SK-N-SH (cell line): ENCODE data around the gene SFT2D3.

Experiments
- FOSL2 ChIP-seq: IDR thresholded peaks from 2 replicates; pipeline ENCODE4 v1.4.0; 2012; ENCODE audit warnings: low read depth, mild to moderate bottlenecking, moderate library complexity, borderline replicate concordance
- JUND ChIP-seq: IDR thresholded peaks from 2 replicates; pipeline ENCODE4 v1.4.0; 2012
- RAD21 ChIP-seq: IDR thresholded peaks from 2 replicates; pipeline ENCODE4 v1.6.1; 2012; ENCODE audit warnings: mild to moderate bottlenecking, low read length
- TAF1 ChIP-seq: IDR thresholded peaks from 2 replicates; pipeline ENCODE4 v1.6.1; 2012; ENCODE audit warnings: low read depth, mild to moderate bottlenecking, low read length, moderate library complexity, borderline replicate concordance
- YY1 ChIP-seq: IDR thresholded peaks from 2 replicates; pipeline ENCODE4 v1.4.0; 2012; ENCODE audit warnings: low read depth, mild to moderate bottlenecking
- ZBTB33 ChIP-seq: IDR thresholded peaks from 2 replicates; pipeline ENCODE4 v1.4.0; 2012; ENCODE audit warnings: low read depth, borderline replicate concordance
- TF ChIP-seq, protein P1 (sequence below): fragments of 200-600 bp; sonication (generic); IDR thresholded peaks from 2 replicates; pipeline ENCODE4 v1.6.1; 2017; ENCODE audit warnings: antibody characterized with exemption, mild to moderate bottlenecking, moderate library complexity
- TF ChIP-seq, protein P2 (sequence below): fragments of 150-350 bp; IDR thresholded peaks from 2 replicates; pipeline ENCODE4 v1.6.1; 2016; ENCODE audit warnings: mild to moderate bottlenecking, low read depth, low read length

GRCh38 chr2:127697482-127698180, 3.7 kb upstream of the SFT2D3 start:
- TF ChIP-seq, protein P1, sequence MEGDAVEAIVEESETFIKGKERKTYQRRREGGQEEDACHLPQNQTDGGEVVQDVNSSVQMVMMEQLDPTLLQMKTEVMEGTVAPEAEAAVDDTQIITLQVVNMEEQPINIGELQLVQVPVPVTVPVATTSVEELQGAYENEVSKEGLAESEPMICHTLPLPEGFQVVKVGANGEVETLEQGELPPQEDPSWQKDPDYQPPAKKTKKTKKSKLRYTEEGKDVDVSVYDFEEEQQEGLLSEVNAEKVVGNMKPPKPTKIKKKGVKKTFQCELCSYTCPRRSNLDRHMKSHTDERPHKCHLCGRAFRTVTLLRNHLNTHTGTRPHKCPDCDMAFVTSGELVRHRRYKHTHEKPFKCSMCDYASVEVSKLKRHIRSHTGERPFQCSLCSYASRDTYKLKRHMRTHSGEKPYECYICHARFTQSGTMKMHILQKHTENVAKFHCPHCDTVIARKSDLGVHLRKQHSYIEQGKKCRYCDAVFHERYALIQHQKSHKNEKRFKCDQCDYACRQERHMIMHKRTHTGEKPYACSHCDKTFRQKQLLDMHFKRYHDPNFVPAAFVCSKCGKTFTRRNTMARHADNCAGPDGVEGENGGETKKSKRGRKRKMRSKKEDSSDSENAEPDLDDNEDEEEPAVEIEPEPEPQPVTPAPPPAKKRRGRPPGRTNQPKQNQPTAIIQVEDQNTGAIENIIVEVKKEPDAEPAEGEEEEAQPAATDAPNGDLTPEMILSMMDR: no peak
- TF ChIP-seq, protein P2, sequence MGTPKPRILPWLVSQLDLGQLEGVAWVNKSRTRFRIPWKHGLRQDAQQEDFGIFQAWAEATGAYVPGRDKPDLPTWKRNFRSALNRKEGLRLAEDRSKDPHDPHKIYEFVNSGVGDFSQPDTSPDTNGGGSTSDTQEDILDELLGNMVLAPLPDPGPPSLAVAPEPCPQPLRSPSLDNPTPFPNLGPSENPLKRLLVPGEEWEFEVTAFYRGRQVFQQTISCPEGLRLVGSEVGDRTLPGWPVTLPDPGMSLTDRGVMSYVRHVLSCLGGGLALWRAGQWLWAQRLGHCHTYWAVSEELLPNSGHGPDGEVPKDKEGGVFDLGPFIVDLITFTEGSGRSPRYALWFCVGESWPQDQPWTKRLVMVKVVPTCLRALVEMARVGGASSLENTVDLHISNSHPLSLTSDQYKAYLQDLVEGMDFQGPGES: no peak
- no peak for TF ChIP-seq FOSL2
- TF ChIP-seq ZBTB33: no peak
- no peak for TF ChIP-seq TAF1
- no peak for TF ChIP-seq JUND
- TF ChIP-seq YY1: no peak
- TF ChIP-seq RAD21: no peak
